Subcutaneous adipose tissue (tissue), 4 donors: ENCODE measurements around the gene PDE2A. TPM values are rescaled to one million over a fixed set of nuclear protein-coding genes. Genes with fewer than 3 reads are reported as not detected.

ENCODE experiments used
- CTCF ChIP-seq: fragments of 450-650 bp; IDR thresholded peaks from one replicate; pipeline ENCODE4 v1.5.1; 2016; ENCODE audit warnings: low read depth, mild to moderate bottlenecking, control low read depth, antibody characterized with exemption, moderate library complexity
- total RNA-seq, 4 donors: library from RNA; depleted of rRNA; stranded (reverse); fragments of >200 nt; gene quantifications; one replicate each; pipeline ENCODE4 v1.1.0, GENCODE V29; 2016

PDE2A gene
- total RNA-seq, 4 donors from 2014 or later, result 51.2 to 325 (median 74.5) TPM

GRCh38 chr11:72719551-72719950 lies 45.3 kb upstream of the PDE2A start:
- TF ChIP-seq CTCF, result no peak

- TF ChIP-seq CTCF, result no peak
These were observed 44.9 kb upstream of the PDE2A start for GRCh38 chr11:72719144-72719543.

- TF ChIP-seq CTCF, result no peak
These were observed 43.9 kb upstream of the PDE2A start for GRCh38 chr11:72718101-72718501.

- no peak for TF ChIP-seq CTCF
These were observed 42.7 kb upstream of the PDE2A start for GRCh38 chr11:72716788-72717435.

- TF ChIP-seq CTCF, result no peak
These were observed 42.1 kb upstream of the PDE2A start for GRCh38 chr11:72716290-72716689.

GRCh38 chr11:72712841-72713240 lies 38.6 kb upstream of the PDE2A start:
- no peak for TF ChIP-seq CTCF

GRCh38 chr11:72712168-72712751 lies 38.0 kb upstream of the PDE2A start:
- TF ChIP-seq CTCF, result no peak
